ENCODE results near the gene IGDCC3.

IGDCC3 gene

GRCh38 chr15:65377976-65378366, at the start of gene IGDCC3:
TSS of gene IGDCC3 (minus strand) at chr15:65378002. CDS start at chr15:65377788, 214 bp downstream.
- in situ Hi-C loops (cut with MboI; ENCODE audit: low sequenced_read_pairs) = no loop called here

DNA sequence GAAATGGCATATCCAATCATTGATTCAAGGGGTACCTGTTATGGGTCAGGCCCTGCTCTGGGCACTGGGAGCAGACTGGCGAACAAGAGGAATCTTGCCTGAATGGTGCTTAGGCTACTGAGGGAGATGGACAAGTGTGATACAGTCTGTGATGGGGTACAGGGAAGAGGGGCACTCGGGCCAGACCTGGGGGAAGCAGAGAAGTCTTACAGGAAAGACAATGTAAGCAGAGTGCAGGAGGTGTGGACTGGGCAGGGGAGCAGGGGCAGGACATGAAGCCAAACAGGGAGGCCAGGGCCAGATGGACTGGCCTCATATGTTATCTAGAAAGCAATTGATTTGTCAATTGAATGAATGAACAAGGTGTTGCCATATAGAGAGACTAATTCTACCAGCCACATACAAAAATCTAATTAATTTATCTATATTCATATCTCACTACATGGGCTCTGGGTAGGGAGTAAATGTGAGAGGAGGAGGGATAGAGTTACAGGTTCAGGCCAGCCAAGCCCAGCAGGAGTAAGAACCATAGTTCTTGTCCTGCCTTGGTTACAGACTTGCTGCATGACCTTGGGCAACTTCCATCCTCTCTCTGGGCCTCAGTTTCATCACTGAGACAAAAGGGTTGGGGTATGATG, 48.5 kb upstream of the IGDCC3 start:
- in situ Hi-C loops (cut with MboI; ENCODE audit: low sequenced_read_pairs) = no loop called here

DNA sequence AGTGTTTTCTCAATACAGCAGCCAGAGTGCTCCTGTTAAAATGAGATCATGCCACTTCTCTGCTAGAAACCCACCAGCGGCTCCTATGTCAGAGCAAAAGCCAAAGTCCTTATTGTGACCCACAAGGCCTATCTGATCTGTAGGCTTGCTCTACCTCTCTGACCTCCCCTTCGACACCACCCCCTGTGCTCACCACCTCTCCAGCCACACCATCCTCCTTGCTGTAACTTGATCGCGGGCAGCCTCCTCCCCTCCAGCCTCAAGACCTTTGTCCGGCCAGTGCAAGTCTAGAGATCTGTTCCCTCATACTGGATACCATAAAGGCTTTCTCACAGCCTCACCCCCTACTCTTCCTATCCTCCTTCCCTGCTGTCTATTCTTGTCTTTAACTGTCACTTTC, 46.9 kb upstream of the IGDCC3 start:
- in situ Hi-C loops (cut with MboI; ENCODE audit: low sequenced_read_pairs) = no loop called here

DNA sequence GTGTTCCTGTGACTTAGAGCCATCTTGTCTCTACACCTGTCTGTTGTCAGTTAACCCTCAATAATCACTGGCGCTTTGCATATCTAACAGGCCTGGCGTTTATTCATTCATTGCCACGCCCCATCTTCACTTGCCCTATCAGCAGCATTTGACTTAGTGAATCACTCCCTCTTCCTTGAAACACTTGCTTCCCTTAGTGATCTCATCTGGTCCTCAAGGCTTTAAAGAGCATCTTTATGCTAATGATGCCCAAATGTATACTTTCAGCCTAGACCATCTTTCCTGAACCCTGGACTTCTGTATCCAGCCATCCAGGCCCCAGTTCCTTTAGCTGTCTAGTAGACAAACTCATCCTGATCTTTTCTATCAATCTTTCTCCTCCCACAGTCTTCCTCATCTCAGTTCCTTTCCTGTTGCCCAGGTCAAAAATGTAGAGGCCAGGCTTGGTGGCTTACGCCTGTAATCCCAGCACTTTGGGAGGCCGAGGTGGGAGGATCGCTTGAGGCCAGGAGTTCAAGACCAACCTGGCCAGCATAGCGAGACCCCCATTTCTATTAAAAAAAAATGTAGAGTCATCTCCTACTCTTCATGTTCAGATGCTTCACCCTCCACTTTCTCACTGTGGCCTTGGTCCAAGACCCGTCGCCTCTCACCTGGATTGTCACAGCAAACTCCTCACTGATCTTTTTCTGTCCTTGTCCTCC, 46.3 kb upstream of the IGDCC3 start:
- in situ Hi-C loops (cut with MboI; ENCODE audit: low sequenced_read_pairs) = no loop called here

DNA sequence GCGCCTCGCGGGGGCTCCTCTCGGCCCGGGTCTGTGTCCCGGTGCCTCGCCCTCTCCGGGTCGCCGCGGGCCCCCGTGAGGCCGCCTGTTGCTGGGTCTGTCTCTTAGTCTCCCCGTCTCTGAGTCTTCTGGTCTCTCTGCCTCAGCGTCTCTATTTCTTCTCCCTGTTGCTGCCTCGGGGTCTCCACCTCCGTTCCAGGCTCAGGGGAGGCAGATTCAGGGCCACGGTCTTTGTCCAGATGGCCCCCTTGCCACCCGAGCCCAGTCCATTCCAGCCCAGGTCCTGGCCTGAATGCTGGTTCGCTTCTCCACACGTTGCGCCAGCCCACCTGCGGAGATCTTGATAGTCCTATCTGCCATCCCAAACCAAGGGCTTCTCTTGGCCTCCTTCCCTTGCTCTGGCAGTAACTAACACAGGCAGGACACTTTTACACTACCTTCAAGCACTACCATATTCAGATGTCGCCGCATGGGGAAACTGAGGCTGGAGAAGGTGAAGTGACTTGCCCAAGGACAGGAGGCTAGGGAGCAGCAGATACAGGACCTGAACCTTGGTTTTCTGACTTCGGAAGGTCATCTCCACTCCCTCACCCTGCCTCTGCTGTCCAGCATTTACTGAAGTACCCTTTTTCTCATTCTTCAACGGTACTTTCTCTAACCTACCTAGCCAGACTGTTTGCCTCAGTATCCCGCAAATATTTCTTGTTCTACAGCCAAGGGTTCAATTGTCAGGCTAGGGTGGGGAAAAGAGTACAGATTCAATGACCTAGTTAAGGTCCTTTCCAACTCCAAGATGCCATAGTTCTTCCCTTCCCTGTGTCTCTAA, 45.6 kb upstream of the IGDCC3 start:
- in situ Hi-C loops (cut with MboI; ENCODE audit: low sequenced_read_pairs) = no loop called here

- in situ Hi-C loops (cut with MboI; ENCODE audit: low sequenced_read_pairs) = no loop called here
Measured at GRCh38 chr15:65421360-65422215, 43.8 kb upstream of the IGDCC3 start.

GRCh38 chr15:65420975-65421359, 43.2 kb upstream of the IGDCC3 start:
- in situ Hi-C loops (cut with MboI; ENCODE audit: low sequenced_read_pairs) = no loop called here

DNA sequence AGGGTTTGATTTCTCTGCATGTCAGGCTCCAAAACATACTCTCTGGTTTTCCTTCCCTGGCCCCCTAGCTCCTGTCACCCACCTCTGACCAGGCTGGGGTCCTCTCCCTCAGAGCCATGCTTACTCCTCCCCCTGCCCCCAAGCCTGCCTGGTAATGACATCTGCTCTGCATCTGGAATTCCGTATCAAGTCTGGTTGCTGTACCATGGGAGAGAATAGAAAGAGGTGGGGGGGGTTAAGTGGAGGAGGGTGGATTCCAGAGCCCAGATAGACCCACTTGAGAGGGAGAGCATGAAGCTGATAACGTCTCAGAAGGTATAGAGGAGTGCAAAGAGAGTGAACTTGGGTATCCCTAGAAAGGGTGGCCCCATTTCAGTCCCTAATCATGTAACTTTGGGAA, 40.8 kb upstream of the IGDCC3 start:
- in situ Hi-C loops (cut with MboI; ENCODE audit: low sequenced_read_pairs) = no loop called here

DNA sequence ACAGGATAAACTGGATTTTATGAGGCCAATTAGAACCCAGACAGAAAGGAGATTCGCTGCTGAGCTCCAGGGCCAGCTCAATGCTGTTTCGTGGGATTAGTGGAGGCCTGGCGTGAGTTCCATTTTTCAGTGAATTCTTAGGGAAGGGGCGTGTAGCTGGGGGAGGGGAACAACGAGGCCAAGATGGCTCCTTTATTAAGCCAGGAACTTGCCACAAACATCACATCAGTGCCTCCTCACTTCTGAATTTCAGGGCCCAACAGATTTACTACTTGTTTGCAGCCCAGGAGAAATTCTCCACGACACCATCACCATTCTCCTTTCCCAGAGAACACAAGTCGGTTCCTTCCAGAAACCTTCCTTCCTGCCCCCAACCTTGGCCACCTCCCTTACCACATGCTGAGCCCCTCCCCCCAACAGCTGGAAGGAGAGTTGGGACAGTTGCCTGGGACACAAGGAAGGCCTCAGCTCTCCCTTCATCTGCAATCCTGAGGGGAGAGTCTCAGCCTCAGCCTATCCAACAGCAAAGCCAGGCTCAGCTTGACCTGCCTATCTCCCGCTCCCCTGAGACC, 39.1 kb upstream of the IGDCC3 start:
- in situ Hi-C loops (cut with MboI; ENCODE audit: low sequenced_read_pairs) = no loop called here

DNA sequence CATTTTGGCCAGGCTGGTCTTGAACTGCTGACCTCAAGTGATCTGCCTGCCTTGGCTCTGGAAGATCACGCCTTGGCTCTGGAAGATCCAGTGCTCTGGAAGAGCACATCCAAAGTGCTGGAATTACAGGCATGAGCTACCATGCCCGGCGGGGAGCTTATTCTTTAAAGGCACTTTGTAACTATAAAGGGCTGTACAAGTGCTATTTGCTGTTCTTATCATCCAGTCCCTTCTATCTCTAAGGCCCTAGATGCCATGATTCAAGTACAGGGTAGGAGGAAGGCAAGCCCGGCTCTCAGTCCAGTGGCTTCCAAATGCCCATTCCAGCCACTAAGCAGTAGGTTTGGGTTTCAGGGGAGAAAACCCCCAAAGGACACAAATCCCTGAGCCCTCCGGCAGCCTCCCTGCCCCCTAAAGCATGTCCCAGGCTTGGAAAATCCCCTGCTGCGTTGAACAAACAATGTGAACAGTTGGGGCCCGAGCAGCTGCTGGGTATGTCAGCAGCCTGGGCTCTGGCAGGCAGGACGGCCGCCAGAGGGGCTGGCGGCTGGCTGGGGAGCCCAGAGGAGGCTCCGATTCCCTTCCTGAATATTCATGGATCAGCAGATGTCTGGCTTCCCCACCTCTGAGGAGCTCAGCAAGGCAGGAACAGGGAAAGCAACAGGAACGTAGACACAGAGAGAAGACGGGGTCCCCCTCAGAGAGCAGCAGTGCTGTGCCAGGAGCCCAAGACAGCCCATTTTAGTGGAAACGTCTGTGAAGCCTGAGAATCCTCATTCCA, 37.2 kb upstream of the IGDCC3 start:
- in situ Hi-C loops (cut with MboI; ENCODE audit: low sequenced_read_pairs) = no loop called here

- in situ Hi-C loops (cut with MboI; ENCODE audit: low sequenced_read_pairs) = no loop called here
Measured at GRCh38 chr15:65413760-65414144, 36.0 kb upstream of the IGDCC3 start.

GRCh38 chr15:65413051-65413759, 35.4 kb upstream of the IGDCC3 start:
- in situ Hi-C loops (cut with MboI; ENCODE audit: low sequenced_read_pairs) = no loop called here

GRCh38 chr15:65412556-65412955, 34.8 kb upstream of the IGDCC3 start:
- in situ Hi-C loops (cut with MboI; ENCODE audit: low sequenced_read_pairs) = no loop called here

- in situ Hi-C loops (cut with MboI; ENCODE audit: low sequenced_read_pairs) = no loop called here
Measured at GRCh38 chr15:65411465-65412071, 33.8 kb upstream of the IGDCC3 start.

GRCh38 chr15:65410972-65411371, 33.2 kb upstream of the IGDCC3 start:
- in situ Hi-C loops (cut with MboI; ENCODE audit: low sequenced_read_pairs) = no loop called here

- in situ Hi-C loops (cut with MboI; ENCODE audit: low sequenced_read_pairs) = no loop called here
Measured at GRCh38 chr15:65410036-65410435, 32.2 kb upstream of the IGDCC3 start.

- in situ Hi-C loops (cut with MboI; ENCODE audit: low sequenced_read_pairs) = no loop called here
Measured at GRCh38 chr15:65409036-65409631, 31.3 kb upstream of the IGDCC3 start.

DNA sequence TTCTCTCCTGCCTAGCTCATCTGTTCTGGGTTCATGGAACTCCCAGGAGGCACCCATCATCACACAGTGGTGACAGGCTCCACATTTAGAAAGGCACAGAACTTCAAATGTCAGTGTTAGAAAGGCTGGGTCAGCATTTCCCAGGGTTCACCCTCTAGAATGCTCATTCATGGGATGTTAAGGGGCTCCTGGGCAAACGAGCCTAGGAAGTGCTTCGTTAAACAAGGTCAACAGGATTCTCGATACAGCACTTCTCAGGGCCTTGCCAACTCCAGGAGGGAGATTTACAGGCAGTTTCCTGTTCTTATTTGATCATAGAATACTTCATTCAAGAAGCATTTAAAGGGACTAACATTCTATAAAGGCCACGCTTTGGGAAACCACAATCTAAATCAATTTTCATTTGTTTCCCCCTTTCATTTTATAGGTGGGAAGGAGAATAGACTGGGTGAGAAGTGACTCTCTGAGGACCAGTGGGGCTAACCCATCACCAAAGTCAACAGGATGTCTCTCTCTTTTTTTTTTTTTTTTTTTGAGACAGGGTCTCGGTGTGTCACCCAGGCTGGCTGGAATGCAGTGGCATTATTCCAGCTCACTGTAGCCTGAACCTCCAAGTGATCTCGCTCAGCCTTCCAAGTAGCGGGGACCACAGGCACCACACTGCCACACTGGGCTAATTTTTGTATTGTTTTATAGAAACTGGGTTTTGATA, 30.7 kb upstream of the IGDCC3 start:
- in situ Hi-C loops (cut with MboI; ENCODE audit: low sequenced_read_pairs) = no loop called here
